ENCODE results near the gene DSCAML1.

The DSCAML1 gene

DNA sequence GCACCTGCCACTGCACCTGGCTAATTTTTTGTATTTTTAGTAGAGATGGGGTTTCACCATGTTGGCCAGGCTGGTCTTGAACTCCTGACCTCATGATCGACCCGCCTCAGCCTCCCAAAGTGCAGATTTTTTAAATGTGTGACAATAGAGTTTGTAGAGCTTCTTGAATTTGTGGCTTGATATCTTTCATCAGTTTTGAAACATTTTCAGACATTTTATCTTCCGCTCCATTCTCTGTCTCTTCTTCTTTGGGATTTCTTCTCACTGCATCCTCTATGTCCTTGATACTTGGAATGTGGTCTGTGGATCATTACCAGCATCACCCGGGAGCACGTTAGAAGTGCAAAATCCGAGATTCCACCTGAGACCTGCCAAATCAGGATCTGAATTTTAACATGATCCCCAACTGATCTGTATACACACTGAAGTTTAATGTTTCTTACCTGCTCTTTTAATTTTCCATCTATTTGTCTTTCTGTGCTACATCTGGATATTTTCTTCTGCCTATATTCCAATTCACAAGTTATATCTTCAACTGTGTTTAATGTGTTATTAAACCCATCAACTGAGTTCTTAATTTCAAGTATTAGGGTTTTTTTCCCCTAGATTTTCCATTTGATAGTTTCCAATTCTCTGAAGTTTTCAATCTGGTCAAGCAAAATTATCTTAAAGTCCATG is 343.0 kb downstream of the DSCAML1 start:
- DNase-seq (ENCODE audit: low read depth, low spot score), result no peak

DNA sequence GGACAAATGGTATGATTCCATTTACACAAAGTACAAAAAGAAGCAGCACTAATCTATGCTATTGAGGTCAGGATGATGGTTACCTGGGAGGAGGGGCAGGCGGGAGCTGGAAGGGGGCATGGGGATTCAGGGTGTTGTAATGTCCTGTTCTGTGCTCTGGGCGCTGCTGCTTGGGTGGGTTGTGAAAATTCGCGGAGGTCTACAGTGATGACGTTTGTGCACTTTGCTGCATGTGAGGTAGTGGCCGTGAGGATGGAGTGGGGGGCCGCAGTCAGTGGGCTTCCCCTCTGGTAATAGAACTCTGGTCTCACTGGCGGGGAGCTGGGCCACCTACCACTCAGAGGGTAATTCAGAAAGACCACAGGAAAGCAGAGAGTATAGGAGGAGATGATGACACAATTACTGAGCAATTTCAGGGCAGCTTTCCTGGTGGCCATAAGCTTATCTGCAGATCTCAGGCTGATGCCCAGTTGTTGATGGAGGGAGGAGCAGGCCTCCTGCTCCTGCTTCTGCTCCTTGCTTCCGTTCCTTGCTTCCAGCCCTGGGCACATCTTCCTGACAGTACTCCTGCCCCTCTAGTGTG is 347.8 kb downstream of the DSCAML1 start:
- no peak for DNase-seq (ENCODE audit: low read depth, low spot score)

DNA sequence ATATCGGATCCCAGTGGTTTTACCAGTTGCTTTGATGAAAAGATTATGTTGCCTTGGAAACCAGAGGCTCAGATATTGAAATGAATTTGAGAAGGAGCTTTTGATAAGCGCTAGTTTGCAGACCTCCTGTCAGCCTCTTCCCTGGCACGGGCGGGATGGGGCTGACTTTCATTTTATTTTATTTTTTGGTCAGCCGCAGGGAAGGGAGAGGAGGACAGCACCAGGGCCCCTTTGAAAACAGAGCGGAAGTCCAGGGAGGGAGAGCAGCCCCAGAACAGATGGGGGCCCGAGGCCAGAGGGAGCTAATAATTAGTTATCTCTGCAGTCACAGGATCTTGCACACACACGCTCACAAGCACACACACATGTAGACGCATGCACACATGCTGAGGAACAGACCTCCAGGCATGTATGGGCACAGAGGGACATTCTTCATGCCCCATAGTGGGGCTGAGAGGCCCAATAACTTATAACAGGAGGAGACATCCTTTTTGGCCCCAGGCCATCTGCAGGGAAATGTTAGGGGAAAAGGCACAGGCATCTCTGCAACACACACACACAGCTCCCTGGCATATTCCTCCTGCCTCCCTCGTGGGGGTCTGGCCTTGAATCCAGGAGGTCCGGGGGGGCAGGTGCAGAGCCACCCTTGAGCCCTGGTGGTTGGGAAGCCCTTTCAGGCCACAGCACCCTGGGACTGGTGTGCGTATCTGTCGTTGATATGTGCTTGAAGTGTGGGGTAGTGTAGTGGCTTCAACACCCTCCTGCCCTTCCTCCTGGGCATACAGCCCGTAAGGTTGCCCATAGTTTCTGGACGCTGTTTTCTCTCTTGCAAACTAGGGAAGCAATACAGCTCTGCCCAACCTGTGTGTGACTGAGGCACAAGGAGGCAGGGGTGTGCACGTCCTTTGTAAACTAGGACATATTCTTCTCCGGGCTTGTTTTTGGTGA is 352.0 kb downstream of the DSCAML1 start:
- no peak for DNase-seq (ENCODE audit: low read depth, low spot score)

DNA sequence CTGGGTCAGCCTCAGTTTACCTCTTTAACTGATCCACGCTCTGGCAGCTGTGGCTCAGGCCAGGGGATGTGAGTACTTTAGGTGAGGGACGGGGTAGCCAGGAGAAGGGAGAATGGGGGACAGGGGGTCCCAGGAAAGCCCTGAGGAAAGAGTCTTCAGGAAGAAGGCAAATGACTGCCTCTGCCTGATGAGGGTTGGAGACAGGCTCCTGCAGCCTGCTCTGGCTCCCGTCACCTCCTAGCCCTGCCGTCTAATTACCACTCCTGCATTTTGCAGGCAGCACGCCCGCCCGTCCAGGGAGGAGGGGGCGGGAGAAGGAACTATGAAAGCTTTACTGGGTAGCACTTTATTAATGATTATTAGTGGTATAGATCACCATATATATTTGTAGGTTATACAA is 352.8 kb downstream of the DSCAML1 start:
- DNase-seq (ENCODE audit: low read depth, low spot score), result peak; percentile 20

DNA sequence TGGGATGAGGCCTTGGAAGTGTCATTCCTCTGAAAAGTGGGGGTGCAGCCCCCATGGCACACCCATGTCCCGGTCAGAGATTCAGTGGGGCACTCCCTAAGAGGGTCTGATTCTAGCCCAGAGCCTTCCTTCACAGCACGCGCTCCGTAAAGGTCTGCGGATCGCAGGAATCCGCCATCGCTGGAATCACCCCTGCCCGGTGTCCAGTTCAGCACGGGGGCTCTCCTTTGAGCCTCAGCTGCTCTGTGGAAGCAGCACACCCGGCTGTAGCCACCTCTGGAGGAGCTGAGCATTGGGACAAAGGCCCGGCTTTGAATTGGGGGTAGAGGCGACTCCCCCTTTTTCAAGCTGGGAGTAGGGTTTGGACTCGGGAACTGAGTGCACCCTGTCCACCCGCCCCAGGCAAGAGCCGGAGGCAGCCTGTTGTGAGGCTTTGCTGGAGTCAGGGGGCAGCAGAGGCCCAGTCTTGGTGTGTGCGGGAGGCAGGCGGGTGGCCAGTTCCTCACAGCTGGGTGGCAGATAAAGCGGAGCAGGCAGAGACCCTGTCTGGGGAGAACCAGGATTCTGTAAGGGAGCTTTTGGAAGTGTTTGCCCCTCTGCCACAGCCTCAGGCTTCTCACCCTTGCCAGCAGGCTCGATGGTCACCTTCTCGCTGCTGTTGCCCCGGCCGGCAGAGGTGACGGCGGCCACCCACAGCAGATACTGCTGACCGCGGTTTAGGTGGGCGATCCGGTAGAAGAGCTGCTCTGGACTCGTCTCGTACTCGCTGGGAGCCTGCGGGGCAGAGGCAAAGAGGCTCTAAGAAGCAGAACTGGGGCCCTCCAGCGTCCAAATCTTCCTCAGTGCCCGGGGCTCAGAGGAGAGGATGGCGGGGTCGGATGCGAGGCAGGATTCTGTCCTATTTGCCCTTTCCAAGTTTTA is 353.5 kb downstream of the DSCAML1 start:
- peak; percentile 85 for DNase-seq (ENCODE audit: low read depth, low spot score)

DNA sequence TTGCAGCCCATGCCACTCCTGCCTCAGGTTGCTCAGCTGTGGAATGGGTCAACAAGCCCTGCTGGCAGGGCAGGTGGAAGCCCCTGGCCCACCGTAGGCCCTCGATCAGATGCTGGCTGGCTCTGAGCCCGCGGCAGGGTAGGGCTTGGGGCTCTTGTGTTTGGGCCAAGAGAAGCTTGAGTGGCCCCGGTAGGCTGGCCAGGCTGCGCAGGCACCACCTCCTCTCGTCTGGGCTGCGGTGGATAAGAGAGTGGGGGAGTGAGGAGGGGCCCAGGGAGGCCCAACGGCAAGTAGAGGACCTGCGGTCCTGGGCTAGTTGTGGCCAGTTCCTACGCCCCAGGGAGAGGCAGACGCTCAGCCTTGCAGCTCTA is 354.2 kb downstream of the DSCAML1 start:
- peak; percentile 49 for DNase-seq (ENCODE audit: low read depth, low spot score)

DNA sequence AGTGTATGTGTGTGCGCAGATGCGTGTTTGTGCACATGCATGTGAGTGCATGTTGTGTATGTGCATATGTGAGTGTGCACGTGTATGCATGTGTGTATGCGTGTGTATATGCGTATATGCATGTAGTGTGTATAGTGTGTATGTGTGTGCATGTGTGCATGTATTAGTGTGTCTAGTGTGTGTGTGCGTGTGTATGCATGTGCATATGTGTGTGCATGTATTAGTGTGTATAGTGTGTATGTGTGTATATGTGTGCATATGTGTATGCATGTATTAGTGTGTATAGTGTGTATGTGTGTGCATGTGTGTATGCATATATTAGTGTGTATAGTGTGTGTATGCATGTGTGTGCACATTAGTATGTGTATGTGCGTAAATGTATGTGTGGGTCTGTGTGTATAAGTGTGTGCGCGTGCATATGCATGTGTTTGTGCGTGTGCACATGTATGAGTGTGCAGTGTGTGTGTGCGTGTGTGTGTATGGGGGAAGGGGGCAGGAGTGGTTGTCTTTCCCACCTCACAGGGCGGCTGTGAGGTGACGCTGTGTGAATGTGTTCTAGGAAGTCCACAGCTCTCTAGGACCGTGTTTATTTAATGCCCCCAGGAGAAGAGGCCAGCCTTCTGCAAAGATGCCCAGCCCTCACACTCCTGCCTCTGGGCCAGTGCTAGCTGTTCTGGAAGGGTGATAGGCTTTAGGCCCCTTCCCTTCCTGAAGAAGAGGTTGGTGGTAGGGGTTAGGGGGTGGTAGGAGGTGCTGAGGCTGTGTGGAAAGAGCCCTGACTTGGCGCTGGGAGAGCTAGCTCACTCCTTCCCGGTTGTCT is 354.8 kb downstream of the DSCAML1 start:
- DNase-seq (ENCODE audit: low read depth, low spot score), result no peak

DNA sequence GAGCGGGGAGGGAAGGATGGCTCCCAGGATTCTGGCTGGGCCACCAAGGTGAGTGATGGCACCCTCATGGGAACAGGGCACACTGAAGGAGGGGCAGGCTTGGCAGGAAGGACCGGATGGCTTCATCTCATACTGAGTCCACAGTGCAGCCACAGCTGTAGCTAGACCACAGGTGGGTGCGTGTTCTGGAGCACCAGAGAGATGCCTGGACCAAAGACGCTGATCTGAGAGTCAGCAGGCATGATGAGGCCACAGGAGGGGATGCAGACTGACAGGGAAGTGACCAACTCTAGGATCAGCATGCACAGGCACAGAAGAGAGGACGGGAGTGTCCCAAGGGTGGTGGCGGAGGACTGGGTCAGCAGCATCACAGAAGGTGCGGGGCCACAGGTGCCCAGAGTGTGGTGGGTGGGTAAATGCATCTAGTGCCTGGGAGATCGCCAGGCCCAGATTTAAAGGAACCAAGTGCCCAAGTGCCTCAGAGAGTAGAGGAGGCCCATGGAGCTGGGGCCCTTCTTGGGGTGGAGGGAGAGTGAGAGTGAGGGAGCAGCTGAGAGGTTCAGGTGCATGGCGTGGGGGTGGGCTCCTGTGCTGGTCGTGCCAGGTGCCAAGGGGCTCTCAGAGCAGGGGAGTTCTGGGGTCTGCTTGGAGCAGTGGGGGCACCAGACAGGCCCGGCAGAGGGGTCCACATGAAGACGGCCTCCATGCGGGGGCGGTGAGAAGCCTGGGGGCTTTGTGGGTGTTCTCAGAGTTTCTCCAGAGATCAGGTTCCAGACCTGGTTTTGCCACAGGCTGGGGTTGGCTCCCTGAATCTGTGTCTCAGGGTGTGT is 355.7 kb downstream of the DSCAML1 start:
- no peak for DNase-seq (ENCODE audit: low read depth, low spot score)

DNA sequence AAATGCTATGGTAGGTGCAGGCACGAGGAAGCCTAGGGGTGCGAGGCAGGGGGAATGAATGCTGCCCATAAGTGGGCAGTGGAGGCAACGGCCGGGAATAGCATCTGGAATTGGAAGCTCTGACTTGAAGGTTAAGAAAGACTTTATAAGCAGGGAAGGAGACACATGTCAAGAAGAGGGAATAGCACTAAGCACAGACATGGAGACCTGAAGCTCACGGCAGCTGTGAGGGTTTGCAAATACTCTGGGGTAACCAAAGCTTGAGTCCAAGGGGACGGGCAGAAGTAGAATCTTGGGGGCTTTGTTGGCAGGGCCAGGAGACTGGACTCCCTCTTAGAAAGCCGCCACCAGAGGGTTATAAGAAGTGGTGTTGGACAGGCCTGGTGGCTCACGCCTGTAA is 356.8 kb downstream of the DSCAML1 start:
- DNase-seq (ENCODE audit: low read depth, low spot score), result no peak

DNA sequence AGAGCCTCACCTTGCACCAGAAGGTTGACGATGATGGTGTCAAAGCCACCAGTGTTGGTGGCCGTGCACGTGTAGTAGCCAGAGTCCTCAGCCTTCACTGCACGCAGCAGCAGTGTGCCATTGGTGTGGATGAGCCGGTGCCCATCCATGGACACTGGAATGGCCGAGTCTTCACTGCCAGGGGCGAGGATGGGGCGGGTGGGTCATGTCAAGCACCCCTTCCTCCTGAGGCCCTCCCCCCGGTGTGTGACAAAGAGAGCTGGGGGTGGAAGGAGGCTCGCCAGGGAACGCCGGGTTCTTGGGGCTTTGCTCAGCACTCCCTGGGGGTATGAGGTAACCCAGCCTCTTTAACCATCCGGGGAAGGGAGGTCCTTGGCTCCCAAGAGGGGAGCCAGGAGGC is 357.8 kb downstream of the DSCAML1 start:
- no peak for DNase-seq (ENCODE audit: low read depth, low spot score)

DNA sequence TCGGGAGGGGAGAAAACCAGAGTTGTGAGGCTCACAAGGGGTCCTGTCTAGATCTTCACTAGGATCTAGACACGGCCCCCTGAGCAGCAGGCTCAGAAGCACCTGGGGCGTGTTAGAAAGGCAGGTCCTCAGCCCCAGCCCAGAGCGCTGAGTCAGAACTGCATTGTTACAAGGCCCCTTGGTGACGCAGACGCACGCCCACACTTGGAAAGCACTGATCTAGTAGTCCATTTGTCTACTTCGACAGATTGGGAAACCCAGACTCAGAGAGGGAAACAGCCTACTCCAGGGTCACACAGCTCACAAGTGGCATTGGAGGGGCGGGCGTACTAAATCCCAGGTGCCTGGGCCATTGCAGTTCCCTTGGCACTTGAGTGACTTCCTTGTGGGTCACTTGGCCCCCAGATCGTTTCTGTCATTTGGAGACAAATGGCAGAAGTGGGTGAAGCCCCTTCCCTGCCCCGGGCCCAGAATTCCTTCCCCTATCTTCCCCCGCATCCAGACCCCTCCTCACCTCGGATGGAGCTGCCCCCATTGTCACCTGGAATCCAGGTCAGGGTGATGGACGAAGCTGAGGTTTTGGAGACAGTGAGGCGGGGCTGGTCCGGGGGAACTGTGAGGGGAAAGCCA is 358.5 kb downstream of the DSCAML1 start:
- DNase-seq (ENCODE audit: low read depth, low spot score), result peak; percentile 43

DNA sequence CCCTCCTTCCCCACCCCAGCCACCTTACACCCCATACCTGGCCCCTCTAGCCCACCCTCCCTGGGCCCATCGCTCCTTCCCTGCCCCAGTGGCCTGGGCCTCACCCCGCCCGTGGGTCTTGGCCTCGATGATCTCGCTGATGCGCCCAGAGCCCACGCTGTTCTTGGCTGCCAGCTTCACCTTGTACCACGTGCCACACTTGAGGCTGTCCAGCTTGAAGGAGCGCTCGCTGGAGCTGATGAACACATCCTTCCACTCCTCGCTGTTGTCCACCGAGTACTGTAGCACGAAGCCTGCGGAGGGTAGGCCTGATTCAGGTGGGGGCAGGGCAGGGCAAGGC is 359.3 kb downstream of the DSCAML1 start:
- DNase-seq (ENCODE audit: low read depth, low spot score), result no peak

DNA sequence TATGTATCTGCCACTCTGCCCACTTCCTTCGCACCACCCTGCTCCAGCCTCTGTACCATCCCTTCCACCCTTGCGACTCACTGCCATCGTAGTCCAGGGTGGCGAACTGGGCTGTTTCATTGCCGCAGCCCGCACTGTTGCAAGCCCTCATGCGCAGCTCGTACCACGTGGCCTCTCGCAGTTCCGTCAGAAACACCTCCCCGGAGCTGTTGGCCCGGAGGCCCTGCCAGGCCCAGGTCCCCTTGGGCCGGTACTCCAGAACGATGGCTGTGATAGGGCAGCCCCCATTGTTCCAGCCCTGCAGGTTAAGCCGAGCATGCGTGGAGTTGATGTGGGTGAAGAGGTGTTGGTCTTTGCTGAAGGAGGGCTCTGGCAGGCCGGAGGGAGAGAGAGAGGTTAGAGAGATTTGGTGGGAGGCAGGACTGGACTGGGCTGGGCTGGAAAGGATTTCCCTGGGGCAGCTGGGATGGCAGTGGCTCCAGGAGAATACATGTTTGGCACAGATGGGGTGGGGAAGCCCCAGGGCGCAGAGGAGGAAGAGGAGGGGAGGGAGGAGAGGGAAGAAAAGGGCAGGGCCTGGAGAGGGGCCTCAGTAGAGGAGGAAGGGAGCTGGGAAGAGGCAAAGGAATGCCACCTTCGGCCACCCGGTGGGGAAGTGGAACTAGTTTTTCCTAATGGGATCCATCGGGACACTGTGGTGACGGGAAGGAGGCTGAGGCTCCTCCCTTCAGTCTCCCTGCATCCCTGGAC is 359.8 kb downstream of the DSCAML1 start:
- DNase-seq (ENCODE audit: low read depth, low spot score), result no peak

DNA sequence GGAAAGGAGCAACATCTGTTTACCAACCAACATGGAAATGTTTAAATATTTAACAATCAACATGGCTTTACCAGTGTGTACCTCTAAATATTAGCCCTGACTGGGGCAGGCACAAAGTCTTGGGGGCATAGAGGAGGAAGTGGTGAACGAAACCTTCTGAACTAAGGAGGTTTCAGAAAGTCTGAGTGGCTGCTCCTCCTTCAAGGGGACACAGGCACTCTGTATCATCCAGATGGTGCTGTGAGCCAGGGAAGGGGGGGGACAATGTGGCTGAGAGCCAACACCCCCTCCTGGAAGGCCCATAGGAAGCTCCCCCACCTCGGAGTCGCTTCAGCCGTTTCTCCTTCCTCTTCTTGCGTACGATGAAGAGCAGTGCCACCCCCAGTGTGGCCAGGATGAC is 361.7 kb downstream of the DSCAML1 start:
- no peak for DNase-seq (ENCODE audit: low read depth, low spot score)

DNA sequence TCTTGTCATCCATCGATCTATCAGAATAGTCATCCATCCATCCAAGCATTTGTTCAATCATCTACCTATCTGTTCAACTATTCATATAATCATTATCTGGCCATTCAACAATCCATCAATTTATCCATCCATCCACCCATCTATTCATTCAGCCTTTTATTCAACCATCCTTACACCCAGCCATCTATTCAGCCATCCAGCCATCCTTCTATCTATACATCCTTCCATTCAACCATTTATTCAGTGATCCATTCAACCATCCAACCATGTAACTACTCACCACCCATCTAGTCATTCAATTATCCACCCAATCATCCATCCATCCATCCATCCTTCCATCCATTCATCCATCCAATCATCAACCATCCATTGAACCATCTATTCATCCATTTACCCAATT is 362.5 kb downstream of the DSCAML1 start:
- no peak for DNase-seq (ENCODE audit: low read depth, low spot score)

DNA sequence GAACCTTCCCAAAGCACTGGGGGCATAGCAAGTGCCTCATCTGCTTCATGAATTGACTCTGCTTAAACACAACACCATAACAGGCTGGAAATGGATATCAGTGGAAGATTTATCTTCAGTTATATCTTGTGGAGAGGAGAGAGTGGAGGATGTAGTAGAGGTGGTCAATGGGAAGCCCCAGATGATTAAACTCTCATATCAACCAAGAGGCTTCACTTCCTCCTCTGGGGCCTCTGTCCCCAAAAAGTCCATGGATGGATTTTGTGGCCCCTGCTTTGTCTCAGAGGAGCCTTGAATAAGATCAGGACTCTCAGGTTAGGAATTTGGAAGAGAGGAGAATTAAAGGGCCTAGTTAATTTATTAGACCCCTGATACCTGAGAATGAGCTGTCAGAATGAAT is 363.3 kb downstream of the DSCAML1 start:
- no peak for DNase-seq (ENCODE audit: low read depth, low spot score)

DNA sequence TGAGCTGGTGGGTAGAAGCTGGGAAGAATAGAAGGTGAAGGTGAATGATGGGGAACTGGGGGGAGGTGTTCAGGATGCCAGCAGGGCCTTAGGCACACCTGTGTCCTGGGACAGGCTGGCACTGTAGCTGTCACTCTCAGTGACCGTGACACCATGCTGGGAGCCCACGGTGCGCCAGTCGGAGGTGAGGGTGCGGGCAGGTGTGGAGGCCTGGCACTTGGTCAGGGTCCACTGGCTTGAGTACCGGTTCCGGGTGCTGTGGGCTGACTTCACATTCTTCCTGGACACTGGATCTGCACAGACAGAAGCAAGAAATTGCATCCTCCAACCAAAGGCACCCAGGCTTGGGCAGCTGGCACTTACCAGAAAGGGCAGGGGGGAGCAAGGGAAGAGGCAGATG is 365.6 kb downstream of the DSCAML1 start:
- DNase-seq (ENCODE audit: low read depth, low spot score), result no peak

DNA sequence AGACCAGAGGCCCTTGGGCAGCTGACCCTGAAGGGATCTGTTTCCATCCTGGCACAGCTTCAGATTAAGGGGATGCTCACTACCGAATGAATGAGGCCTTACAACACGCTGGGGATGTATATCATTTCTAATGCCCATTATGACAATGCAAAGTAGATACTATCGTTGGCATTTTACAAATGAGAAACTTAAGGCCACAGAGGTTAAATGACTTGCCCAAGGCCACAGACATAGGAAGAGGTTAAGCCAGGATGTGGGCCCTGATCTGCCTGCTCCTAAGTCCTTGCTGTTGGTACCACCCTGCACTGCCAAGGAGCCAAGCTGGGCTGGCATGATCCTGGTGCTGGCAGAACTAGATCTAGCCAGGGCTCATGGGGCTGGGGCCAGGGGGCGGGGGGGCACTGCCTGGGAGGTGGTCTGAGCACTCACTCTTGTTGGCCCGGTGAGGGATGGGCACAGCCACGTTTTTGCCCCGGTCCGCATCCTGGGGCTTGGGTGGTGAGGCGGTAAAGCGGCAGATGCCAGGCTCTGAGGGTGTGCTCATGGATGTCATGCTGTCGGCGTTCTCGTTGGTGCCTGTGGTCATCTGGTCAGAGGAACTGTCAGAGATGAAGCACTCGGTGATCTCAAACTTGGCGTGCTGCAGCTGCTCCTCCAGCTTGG is 366.6 kb downstream of the DSCAML1 start:
- no peak for DNase-seq (ENCODE audit: low read depth, low spot score)
